Caco-2 (cell line): ENCODE results near the gene CLIC5. TPM values are rescaled to one million over a fixed set of nuclear protein-coding genes. Genes with fewer than 3 reads are reported as not detected.

Experiments
- BruUV-seq: library from RNA; stranded (reverse); fragments of 400-500 nt; replicated peaks from 2 replicates; lab custom pipeline; 2021; lab: Mats Ljungman, UMichigan
- CTCF ChIA-PET: fragments of 300-600 bp; sonication (Branson Sonifier 250); formaldehyde crosslinking; loops from one replicate; lab custom pipeline; 2022; ENCODE audit warnings: antibody characterized with exemption; lab: Charles Lee
- POLR2A ChIA-PET: fragments of 300-600 bp; sonication (Branson Sonifier 250); formaldehyde crosslinking; loops from one replicate; lab custom pipeline; 2022; ENCODE audit warnings: antibody characterized with exemption; lab: Charles Lee
- DNase-seq, 2 experiments: peaks; one replicate each; pipeline versions ENCODE4 v3.0.0 to v3.0.0-alpha.2; 2020 to 2022
- H3K27me3 ChIP-seq: replicated peaks from 2 replicates; pipeline ENCODE4 v1.6.0; 2011; ENCODE audit warnings: low read length; ENCODE audit not compliant: control insufficient read depth, insufficient read depth
- H3K36me3 ChIP-seq: 2 replicates; pipeline ENCODE4 v1.5.1; 2011; ENCODE audit warnings: low read length; ENCODE audit not compliant: control insufficient read depth, insufficient read depth
- H3K4me1 ChIP-seq: fragments of 250-450 bp; sonication (Bioruptor Pico); 2 replicates; pipeline ENCODE4 v1.5.1; 2020; ENCODE audit warnings: mild to moderate bottlenecking
- H3K4me3 ChIP-seq: 2 replicates; pipeline ENCODE4 v1.5.1; 2011; ENCODE audit warnings: low read depth, mild to moderate bottlenecking, control low read depth, low read length
- H3K9me3 ChIP-seq: fragments of 250-450 bp; sonication (Bioruptor Pico); 2 replicates; pipeline ENCODE4 v1.5.1; 2020; ENCODE audit warnings: mild to moderate bottlenecking, moderate library complexity
- H3K27ac Mint-ChIP-seq: one replicate; pipeline ENCODE4 v1.8.0; 2022; ENCODE audit warnings: mixed read lengths; ENCODE audit not compliant: unreplicated experiment
- H3K27me3 Mint-ChIP-seq: one replicate; pipeline ENCODE4 v1.8.0; 2022; ENCODE audit warnings: mixed read lengths; ENCODE audit not compliant: insufficient read depth, unreplicated experiment
- H3K36me3 Mint-ChIP-seq: one replicate; pipeline ENCODE4 v1.8.0; 2022; ENCODE audit warnings: mild to moderate bottlenecking, mixed read lengths; ENCODE audit not compliant: insufficient read depth, unreplicated experiment
- H3K4me1 Mint-ChIP-seq: one replicate; pipeline ENCODE4 v1.8.0; 2022; ENCODE audit warnings: low read depth, mixed read lengths; ENCODE audit not compliant: unreplicated experiment
- H3K4me3 Mint-ChIP-seq: one replicate; pipeline ENCODE4 v1.8.0; 2022; ENCODE audit warnings: mild to moderate bottlenecking, moderate library complexity, mixed read lengths; ENCODE audit not compliant: unreplicated experiment
- H3K9me3 Mint-ChIP-seq: one replicate; pipeline ENCODE4 v1.8.0; 2022; ENCODE audit warnings: mixed read lengths; ENCODE audit not compliant: unreplicated experiment
- intact Hi-C: fragments of 100-400 bp; cut with micrococcal nuclease; formaldehyde crosslinking; loops from one replicate; pipeline ENCODE4 v1.10.0; 2022; ENCODE audit not compliant: unreplicated experiment
- total RNA-seq: library from RNA; stranded (reverse); gene quantifications from 2 replicates; pipeline ENCODE4 v1.2.3, GENCODE V29; 2022
- TF ChIP-seq, protein P1 (sequence below), 2 experiments: fragments of 200-600 bp in 1 of 2; IDR thresholded peaks; 1 replicate in 1 of 2; 2 replicates in 1 of 2; pipeline versions ENCODE4 v1.5.1 to v1.8.0; 2011 to 2022; ENCODE audit warnings: antibody characterized with exemption in 1 of 2, control low read depth in 1 of 2, inconsistent platforms in 1 of 2, low read depth in 1 of 2, low read length in 1 of 2, mild to moderate bottlenecking in 1 of 2, moderate library complexity in 1 of 2; ENCODE audit not compliant: insufficient read depth in 1 of 2, severe bottlenecking in 1 of 2, unreplicated experiment in 1 of 2

The CLIC5 gene
- total RNA-seq, 1 experiment from 2014 or later = 15.1 TPM

- Mint-ChIP-seq H3K4me1 (peaks cover 27% of the 10 kb centered on the region), H3K9me3 (peaks cover 15% of the 10 kb centered on the region), H3K27me3 (no peaks in the 10 kb centered on the region), H3K27ac (no peak overlapping the region), H3K4me3 (no peak overlapping the region), H3K36me3 (peaks cover 6% of the 10 kb centered on the region)
- ChIA-PET POLR2A (no interaction called here), CTCF (no interaction called here)
- no TSS peak for BruUV-seq
- no peak overlapping the region for H3K4me3 ChIP-seq
- H3K9me3 ChIP-seq = no peaks in the 10 kb centered on the region
- DNase-seq = no peak
- TF ChIP-seq, protein P1, sequence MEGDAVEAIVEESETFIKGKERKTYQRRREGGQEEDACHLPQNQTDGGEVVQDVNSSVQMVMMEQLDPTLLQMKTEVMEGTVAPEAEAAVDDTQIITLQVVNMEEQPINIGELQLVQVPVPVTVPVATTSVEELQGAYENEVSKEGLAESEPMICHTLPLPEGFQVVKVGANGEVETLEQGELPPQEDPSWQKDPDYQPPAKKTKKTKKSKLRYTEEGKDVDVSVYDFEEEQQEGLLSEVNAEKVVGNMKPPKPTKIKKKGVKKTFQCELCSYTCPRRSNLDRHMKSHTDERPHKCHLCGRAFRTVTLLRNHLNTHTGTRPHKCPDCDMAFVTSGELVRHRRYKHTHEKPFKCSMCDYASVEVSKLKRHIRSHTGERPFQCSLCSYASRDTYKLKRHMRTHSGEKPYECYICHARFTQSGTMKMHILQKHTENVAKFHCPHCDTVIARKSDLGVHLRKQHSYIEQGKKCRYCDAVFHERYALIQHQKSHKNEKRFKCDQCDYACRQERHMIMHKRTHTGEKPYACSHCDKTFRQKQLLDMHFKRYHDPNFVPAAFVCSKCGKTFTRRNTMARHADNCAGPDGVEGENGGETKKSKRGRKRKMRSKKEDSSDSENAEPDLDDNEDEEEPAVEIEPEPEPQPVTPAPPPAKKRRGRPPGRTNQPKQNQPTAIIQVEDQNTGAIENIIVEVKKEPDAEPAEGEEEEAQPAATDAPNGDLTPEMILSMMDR (IDR thresholded peaks at IDR 0.05; ENCODE audit: insufficient read depth in 1 of 2, low read depth in 1 of 2, low read length in 1 of 2, severe bottlenecking in 1 of 2, unreplicated experiment in 1 of 2) = no peak
- H3K36me3 ChIP-seq = no peaks in the 10 kb centered on the region
- H3K27me3 ChIP-seq = no peaks in the 10 kb centered on the region
- intact Hi-C loops = no loop called here
- peaks cover 26% of the 10 kb centered on the region for H3K4me1 ChIP-seq
Measured at GRCh38 chr6:45955597-45955996, 60.1 kb downstream of the CLIC5 start.

GRCh38 chr6:45952546-45952945 is 63.1 kb downstream of the CLIC5 start:
- BruUV-seq = TSS peak; percentile 94
- H3K27me3 ChIP-seq = no peaks in the 10 kb centered on the region
- ChIA-PET CTCF (no interaction called here), POLR2A (no interaction called here)
- intact Hi-C loops = loop anchor here (1.0 to 2.0 kb wide), 2 partner anchors 13 to 62 kb away; partner anchors contain the start of gene CLIC5
- no peaks in the 10 kb centered on the region for H3K9me3 ChIP-seq
- H3K4me1 Mint-ChIP-seq = peaks cover 33% of the 10 kb centered on the region
- H3K27me3 Mint-ChIP-seq = no peaks in the 10 kb centered on the region
- TF ChIP-seq, protein P1 (IDR thresholded peaks at IDR 0.05; ENCODE audit: insufficient read depth in 1 of 2, low read depth in 1 of 2, low read length in 1 of 2, severe bottlenecking in 1 of 2, unreplicated experiment in 1 of 2) = no peak
- no peak overlapping the region for H3K4me3 ChIP-seq
- no peak for DNase-seq
- H3K36me3 Mint-ChIP-seq = peaks cover 24% of the 10 kb centered on the region
- H3K4me3 Mint-ChIP-seq = no peak overlapping the region
- peaks cover 15% of the 10 kb centered on the region for H3K9me3 Mint-ChIP-seq
- no peaks in the 10 kb centered on the region for H3K36me3 ChIP-seq
- H3K4me1 ChIP-seq = peaks cover 32% of the 10 kb centered on the region
- peak overlapping the region; percentile 84 for H3K27ac Mint-ChIP-seq

- Mint-ChIP-seq H3K4me3 (peak overlapping the region; percentile 61), H3K36me3 (peaks cover 27% of the 10 kb centered on the region), H3K4me1 (peaks cover 33% of the 10 kb centered on the region), H3K27me3 (no peaks in the 10 kb centered on the region), H3K27ac (peak overlapping the region; percentile 84), H3K9me3 (peaks cover 15% of the 10 kb centered on the region)
- intact Hi-C loops = loop anchor here (1.0 to 2.0 kb wide), 2 partner anchors 13 to 63 kb away; partner anchors contain the start of gene CLIC5
- Histone ChIP-seq H3K36me3 (no peaks in the 10 kb centered on the region), H3K27me3 (no peaks in the 10 kb centered on the region), H3K4me3 (no peak overlapping the region), H3K9me3 (no peaks in the 10 kb centered on the region), H3K4me1 (peaks cover 32% of the 10 kb centered on the region)
- TF ChIP-seq, protein P1 (IDR thresholded peaks at IDR 0.05; ENCODE audit: insufficient read depth in 1 of 2, low read depth in 1 of 2, low read length in 1 of 2, severe bottlenecking in 1 of 2, unreplicated experiment in 1 of 2) = no peak
- ChIA-PET CTCF (no interaction called here), POLR2A (no interaction called here)
- DNase-seq = no peak
- BruUV-seq = no TSS peak
Measured at GRCh38 chr6:45952168-45952529, 63.5 kb downstream of the CLIC5 start.
